ENCODE results near the gene ANK2.
A peak's percentile ranks its signal among the peaks of the same experiment; 100 is the strongest.

The ANK2 gene

GRCh38 chr4:113049421-113050370 is at the start of gene ANK2:
Gene ANK2 (plus strand): TSS chr4:113049653. CDS start chr4:113049729, 76 bp downstream.
- no peak for FAIRE-seq

GRCh38 chr4:113003841-113004240 is 45.6 kb upstream of the ANK2 start:
- FAIRE-seq = no peak

GRCh38 chr4:113004655-113005054 is 44.8 kb upstream of the ANK2 start:
- no peak for FAIRE-seq

GRCh38 chr4:113006632-113007031 is 42.8 kb upstream of the ANK2 start:
- peak; percentile 13 for FAIRE-seq

- no peak for FAIRE-seq
Measured at GRCh38 chr4:113007151-113007550, 42.3 kb upstream of the ANK2 start.

GRCh38 chr4:113008135-113008534 is 41.3 kb upstream of the ANK2 start:
- no peak for FAIRE-seq

- no peak for FAIRE-seq
Measured at GRCh38 chr4:113008716-113009115, 40.7 kb upstream of the ANK2 start.

GRCh38 chr4:113009461-113009860 is 40.0 kb upstream of the ANK2 start:
- no peak for FAIRE-seq

- FAIRE-seq = no peak
Measured at GRCh38 chr4:113012122-113012725, 37.2 kb upstream of the ANK2 start.

GRCh38 chr4:113012786-113013185 is 36.7 kb upstream of the ANK2 start:
- no peak for FAIRE-seq

- no peak for FAIRE-seq
Measured at GRCh38 chr4:113013751-113014150, 35.7 kb upstream of the ANK2 start.

- no peak for FAIRE-seq
Measured at GRCh38 chr4:113016377-113016776, 33.1 kb upstream of the ANK2 start.

- no peak for FAIRE-seq
Measured at GRCh38 chr4:113020966-113021365, 28.5 kb upstream of the ANK2 start.

GRCh38 chr4:113024388-113024787 is 25.1 kb upstream of the ANK2 start:
- FAIRE-seq = no peak

GRCh38 chr4:113025416-113025815 is 24.0 kb upstream of the ANK2 start:
- FAIRE-seq = no peak

GRCh38 chr4:113026556-113026955 is 22.9 kb upstream of the ANK2 start:
- FAIRE-seq = no peak

GRCh38 chr4:113028074-113028473 is 21.4 kb upstream of the ANK2 start:
- no peak for FAIRE-seq

- no peak for FAIRE-seq
Measured at GRCh38 chr4:113031212-113031611, 18.2 kb upstream of the ANK2 start.

GRCh38 chr4:113040793-113041192 is 8.7 kb upstream of the ANK2 start:
- FAIRE-seq = no peak

- FAIRE-seq = no peak
Measured at GRCh38 chr4:113042502-113042901, 7.0 kb upstream of the ANK2 start.

- no peak for FAIRE-seq
Measured at GRCh38 chr4:113043591-113043990, 5.9 kb upstream of the ANK2 start.

- FAIRE-seq = no peak
Measured at GRCh38 chr4:113050371-113050755, 910 bp downstream of the ANK2 start.

- FAIRE-seq = no peak
Measured at GRCh38 chr4:113050837-113051236, 1.4 kb downstream of the ANK2 start.

GRCh38 chr4:113051361-113051760 is 1.9 kb downstream of the ANK2 start:
- FAIRE-seq = no peak

Data from islet of Langerhans (tissue), 1 donor.